Fibroblast of the aortic adventitia (primary cell): ENCODE results near the gene PROSER3. TPM values are rescaled to one million over a fixed set of nuclear protein-coding genes. Genes with fewer than 3 reads are reported as not detected.
"Not testable (repeated sequence)": the region's sequence is repeated elsewhere in the genome, so short reads cannot be mapped to it uniquely, and the experiment has no call there.

Experiments used
- DNase-seq: peaks from one replicate; pipeline ENCODE4 v3.0.0-alpha.2; 2010; ENCODE audit warnings: low read depth
- H3K4me3 ChIP-seq: 2 replicates; pipeline ENCODE4 v1.5.1; 2011; ENCODE audit warnings: low read depth, mild to moderate bottlenecking, control low read depth, low read length, moderate library complexity
- CTCF ChIP-seq: IDR thresholded peaks from 2 replicates; pipeline ENCODE4 v1.5.1; 2011; ENCODE audit warnings: mild to moderate bottlenecking, low read length, control low read depth, inconsistent platforms; ENCODE audit not compliant: insufficient read depth
- total RNA-seq: library from RNA; depleted of rRNA; stranded (reverse); fragments of >200 nt; gene quantifications from 2 replicates; pipeline ENCODE4 v1.2.3, GENCODE V29; 2012; ENCODE audit warnings: low replicate concordance

Gene PROSER3
- total RNA-seq, 1 donor, result 10.8 TPM

- TF ChIP-seq CTCF, result no peak
- no peak overlapping the region for H3K4me3 ChIP-seq
- no peak for DNase-seq
Observed at GRCh38 chr19:35760711-35761349, 2.9 kb downstream of the PROSER3 start.

- no peak overlapping the region for H3K4me3 ChIP-seq
- DNase-seq, result no peak
- no peak for TF ChIP-seq CTCF
Observed at GRCh38 chr19:35764432-35765315, 6.7 kb downstream of the PROSER3 start.

- TF ChIP-seq CTCF, result no peak
- no peak for DNase-seq
- no peak overlapping the region for H3K4me3 ChIP-seq
Observed at GRCh38 chr19:35766571-35767104, 8.7 kb downstream of the PROSER3 start.

- H3K4me3 ChIP-seq, result no peak overlapping the region
Observed at GRCh38 chr19:35767288-35768081, 9.5 kb downstream of the PROSER3 start.

GRCh38 chr19:35768082-35768421 lies 10.1 kb downstream of the PROSER3 start:
- H3K4me3 ChIP-seq, result no peak overlapping the region
- no peak for TF ChIP-seq CTCF
- DNase-seq, result no peak

More at GRCh38 chr19:35767288-35768081, 9.5 kb downstream of the PROSER3 start:
- no peak for TF ChIP-seq CTCF
- no peak for DNase-seq

GRCh38 chr19:35772362-35772761 lies 14.4 kb downstream of the PROSER3 start:
- DNase-seq, H3K4me3 ChIP-seq: not testable (repeated sequence)
